ENCODE data around the gene MTAP.

The MTAP gene

DNA sequence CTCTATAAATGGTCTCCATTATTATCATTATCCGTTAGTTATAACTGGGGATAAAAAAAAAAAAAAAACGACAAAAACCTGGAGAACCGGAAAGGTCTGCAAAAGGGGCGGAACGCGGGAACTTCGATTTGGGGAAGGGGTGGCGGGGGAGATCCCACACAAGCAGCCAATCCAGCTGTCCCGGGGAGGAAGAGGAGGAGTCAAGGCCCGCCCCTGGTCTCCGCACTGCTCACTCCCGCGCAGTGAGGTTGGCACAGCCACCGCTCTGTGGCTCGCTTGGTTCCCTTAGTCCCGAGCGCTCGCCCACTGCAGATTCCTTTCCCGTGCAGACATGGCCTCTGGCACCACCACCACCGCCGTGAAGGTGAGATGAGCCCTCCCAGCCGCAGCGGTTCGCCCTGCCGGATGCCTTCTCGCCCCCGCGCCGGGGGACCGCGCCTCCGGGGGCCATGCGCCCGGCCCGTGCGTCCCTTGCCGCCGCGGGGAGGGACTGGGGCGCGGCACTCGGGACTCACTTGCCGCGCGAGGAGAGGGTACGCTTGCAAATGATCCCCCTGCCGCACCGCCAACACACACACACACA, at the start of gene MTAP:
MTAP (plus strand) TSS at position 219 of the 583 bp plus-strand sequence; CDS start at position 332, 113 bp downstream.
- DNase-seq (ENCODE audit: low spot score): peak; percentile 96

DNA sequence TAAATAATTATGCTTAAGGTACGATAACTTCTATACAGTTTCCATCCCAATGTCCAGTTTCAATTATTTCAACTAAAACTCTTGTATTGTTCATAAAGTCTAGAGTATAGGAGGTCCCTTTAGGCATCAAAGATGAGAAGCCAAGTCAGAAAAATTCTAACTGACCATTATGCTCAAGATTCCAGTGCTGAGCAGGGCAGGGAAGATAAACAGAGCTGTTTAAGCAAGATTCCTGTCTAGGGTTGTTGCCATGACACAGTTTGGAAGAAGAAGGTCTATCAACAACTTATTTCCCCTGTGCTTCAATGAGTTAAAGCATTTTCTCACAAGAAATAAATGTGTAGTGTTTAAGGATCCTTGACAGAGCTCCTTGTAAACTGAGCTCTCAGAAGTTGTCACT, 48.9 kb upstream of the MTAP start:
- DNase-seq (ENCODE audit: low spot score): no peak

DNA sequence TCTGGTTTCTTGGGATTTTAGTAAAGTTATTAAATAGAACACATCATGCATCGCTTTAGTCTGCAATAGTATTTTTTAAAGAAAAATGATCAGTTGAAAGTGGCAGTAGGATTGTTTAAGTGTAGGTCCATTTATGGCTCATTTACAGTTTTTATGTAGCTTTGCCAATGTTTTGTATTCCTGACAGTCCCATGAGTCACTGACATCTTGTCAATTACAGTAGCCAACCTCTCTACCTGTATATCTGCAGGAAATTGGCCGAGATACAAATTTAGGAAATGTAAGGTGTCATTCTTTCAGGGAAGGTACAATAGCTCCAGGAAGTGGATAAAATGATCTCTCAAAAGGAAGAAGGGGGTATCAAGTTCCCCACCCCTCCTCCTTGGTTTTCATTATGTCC, 47.7 kb upstream of the MTAP start:
- no peak for DNase-seq (ENCODE audit: low spot score)

DNA sequence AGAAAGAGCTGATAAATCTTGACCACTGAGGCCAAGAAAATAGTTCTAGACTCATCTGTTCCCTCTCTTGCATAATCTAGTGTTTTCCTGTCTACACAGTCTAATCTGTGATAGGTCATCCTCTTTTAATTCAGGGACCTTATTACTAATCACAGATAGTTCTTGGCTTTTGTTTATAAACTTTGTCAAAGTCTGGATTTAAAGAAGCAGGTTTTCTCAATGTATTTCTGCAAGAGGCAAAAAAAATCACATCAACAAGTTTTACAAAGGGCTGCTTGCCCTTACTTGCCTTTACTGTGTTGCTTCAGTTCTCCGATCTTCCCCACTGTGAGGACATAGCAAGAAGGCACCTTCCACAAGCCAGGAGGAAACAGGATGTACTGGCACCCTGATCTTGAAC, 43.9 kb upstream of the MTAP start:
- DNase-seq (ENCODE audit: low spot score): no peak

DNA sequence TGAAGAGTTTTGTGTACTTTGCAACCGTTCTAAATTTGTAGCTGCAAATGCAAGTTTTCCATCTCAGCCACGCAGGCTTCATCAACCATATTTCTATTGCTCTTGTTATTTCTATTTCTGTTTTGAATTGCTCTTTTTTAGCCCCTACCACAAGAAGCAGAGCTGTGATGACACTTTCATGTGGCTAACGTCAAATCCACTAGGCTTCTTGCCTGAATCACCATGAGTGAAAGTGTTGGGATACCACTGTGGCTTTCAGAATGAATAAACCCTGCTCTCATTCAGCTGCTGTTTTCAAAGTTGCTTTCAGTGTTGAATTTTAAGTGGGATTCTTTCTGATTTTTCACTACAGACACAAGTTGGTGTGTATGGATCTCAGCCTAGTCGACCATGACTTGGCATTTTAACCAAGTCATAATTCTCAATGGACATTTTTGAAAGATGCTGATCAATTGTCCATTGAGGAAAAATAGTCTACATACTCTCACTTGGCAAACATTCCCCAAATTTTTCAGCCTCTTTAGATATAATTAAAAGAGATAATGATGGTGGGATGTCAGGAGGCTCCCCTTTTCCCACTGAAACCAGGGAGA, 41.0 kb upstream of the MTAP start:
- no peak for DNase-seq (ENCODE audit: low spot score)

DNA sequence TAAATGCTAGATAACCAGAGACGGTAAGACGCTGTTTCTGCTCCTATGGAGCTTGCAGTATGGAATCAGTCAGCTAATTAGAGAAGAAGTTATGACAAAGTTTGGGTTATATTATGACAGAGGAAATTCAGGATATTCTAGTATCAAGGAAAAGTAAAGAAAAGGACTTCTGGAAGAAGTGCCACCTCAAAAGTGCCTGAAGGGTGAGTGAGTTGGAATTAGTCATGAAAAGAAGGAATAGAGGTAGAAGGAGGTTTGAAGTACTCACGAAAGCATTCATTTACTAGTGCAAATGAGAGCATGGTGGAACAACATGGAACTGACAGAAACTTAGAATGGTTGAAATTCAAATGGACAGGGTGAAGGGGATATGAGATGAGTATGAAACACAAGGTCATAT, 40.4 kb upstream of the MTAP start:
- no peak for DNase-seq (ENCODE audit: low spot score)

DNA sequence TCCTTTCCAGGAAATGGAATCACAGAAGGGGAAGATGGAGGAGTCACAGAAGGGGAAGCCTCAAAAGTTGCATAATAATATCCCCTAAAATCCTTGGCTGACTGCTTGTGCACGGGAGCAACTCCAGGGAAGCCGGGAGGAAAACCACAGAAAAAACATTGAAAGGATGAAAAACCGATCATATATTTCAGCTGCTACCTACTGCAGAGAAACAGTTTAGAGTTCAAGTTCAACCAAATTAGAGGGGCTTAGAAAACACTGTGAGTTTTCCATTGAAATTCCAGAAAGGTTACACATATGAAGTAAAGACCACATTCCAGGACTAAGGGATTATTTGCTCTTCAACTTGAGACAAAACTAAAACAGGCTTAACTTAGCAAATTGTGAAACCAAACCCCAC, 37.6 kb upstream of the MTAP start:
- DNase-seq (ENCODE audit: low spot score): peak; percentile 8

DNA sequence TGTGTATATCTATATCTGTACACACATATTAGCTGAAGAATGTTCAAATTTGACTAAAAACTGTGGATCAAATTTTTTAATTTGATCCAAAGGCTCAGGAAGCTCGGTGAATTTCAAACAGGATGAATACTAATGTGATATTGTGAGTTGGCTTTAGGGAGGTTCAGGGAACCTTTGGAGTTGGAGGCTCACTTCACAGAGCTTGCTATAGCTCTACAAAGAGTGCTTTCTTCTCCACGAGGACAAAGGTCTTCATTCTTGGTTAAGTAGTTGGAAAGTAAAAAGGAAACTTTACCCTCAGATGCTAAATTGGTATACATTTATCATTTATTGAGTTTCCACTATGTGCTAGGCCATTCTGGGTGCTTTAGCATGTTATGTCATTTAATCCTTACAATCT, 36.3 kb upstream of the MTAP start:
- DNase-seq (ENCODE audit: low spot score): no peak

DNA sequence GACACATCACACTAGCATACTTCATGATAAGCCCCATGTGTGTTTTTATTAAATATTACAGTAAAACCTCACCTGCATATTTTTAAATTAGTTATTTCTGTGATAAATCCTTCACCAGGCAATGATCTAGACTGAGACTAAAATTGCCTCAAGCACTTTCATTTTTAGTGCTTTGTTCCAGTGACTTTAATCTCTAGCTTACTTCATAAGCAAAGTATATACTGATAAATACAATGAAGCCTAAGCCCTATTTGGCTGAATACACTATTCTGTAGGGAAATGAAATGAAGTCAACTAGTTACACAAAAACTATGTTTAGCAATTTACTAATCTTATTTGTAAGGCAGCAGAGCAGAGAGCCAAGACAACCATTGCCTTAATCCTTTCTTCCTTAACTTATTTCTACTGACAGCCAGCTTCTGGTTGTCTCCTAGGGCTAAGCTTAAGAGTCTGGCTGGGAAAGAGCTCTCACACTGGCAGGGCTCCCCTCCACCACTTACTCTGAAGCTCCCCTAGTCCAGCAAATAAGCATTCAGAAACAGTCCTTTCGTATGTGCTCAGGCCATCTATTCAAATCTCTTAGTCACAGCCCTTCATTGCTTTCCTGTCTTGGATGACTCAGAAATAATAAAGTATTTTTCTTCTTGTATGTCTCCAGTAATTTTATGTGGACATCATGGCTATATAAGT, 31.4 kb upstream of the MTAP start:
- peak; percentile 54 for DNase-seq (ENCODE audit: low spot score)

DNA sequence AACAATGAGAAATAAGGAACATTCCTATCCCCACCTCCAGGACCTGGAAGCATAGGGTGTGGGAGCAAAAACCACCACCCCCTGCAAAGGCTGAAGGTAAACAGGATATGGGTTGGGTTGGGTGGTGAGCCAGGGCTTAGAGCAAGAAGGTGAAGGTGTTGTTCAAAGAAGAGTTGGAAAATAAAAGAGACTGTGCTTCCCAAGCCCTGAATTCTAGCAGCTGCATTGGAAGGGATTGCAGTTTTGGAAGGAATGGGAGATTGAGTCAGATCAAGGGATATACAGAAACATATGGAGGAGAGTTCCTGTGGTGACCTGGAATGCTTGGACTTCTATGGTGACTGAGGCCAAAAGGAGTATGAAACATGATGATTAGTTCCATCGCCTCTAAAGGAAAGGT, 24.7 kb upstream of the MTAP start:
- peak; percentile 69 for DNase-seq (ENCODE audit: low spot score)

DNA sequence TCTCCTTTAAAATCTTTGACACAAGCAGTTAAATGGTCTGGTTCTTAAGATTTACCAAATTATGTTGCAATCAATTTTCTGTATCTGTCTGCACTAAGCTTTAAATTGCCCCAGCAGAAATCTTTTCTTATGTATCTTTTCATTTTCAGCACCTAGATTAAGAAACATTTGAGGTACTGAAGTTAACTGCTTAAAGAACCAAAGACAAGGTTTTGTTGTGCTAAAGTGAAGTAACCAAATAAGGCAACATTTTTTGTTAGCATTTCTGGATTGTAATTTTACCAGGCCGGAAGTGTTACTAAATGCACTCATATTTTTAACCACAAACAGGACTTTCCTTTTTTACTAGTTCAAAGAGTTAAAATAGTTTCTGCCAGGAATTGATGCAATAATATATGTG, 24.1 kb upstream of the MTAP start:
- peak; percentile 25 for DNase-seq (ENCODE audit: low spot score)

DNA sequence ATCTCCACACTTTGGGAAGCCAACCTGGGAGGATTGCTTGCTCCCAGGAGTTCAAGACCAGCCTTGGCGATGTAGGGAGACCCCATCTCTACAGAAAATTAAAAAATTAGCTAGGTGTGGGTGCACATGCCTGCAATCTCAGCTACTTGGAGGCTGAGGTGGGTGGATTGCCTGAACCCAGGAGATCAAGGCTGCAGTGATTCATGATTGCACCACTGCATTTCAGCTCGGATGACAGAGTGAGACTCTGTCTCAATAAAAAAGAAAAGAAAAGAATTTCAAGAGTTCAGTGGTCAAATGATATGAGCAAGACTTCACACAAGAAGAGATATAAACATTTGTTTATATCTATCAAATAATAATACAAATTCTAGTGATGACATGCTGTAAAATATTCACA, 23.0 kb upstream of the MTAP start:
- no peak for DNase-seq (ENCODE audit: low spot score)

DNA sequence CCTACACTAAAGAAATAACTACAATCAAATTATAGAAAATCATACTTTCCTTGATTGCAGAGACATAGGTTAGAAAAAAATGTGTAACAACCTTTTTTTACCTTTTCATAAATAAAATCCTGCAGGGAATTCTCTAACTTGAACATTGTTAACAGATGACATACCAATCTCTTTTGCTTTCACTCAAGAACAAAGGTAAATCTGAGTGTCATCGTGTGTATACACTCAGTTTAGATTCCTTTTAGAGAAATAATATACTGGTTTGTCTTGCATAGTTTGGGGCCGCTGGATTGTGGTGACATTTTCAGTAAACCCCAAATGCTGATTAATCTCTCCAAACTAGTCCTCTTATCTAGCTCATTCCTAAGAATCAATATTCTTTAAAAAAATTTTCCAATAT, 20.8 kb upstream of the MTAP start:
- DNase-seq (ENCODE audit: low spot score): no peak

DNA sequence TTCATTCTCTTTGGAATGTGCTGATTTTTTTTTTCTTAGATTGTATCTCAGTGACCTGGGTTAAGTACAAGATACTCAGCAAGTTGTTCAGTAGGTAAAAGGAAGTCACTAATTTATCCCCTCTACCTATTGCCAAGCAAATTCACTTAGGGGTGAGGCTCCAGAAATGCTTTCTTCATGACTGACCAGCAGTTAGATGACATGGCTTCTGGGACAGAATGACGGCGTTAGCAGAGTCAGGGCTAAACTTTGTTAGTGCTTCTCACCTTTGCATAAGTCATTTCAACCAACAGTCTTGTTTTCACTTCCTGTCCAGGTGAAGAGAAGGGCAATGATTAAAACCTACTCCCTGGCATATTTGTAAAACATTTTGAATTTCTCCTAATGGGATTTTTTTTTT, 20.2 kb upstream of the MTAP start:
- no peak for DNase-seq (ENCODE audit: low spot score)

GRCh38 chr9:21788752-21789151, 13.7 kb upstream of the MTAP start:
- no peak for DNase-seq (ENCODE audit: low spot score)

DNA sequence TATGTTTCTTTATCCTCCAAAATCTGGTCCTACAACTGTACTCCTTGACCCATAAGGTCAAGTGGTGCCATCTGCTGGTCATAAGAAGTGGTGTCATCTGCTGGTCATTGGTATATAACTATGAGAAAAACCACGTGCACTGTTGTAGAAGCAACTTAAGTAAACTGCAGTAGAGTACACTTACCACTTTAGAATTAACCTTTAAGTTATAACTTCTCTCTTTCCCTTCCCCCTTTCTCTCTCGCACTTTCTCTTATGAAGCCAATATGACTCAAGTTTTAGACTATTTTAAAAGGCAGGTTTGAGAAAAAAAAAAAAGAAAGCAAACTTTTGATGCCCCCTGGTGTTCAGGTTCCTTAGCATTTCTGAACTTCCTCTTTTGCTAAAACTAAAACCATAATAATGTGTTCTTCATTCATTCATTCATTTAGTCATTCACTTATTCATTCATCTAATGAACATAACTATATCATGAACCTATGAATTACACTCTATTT, 12.8 kb upstream of the MTAP start:
- DNase-seq (ENCODE audit: low spot score): peak; percentile 68

DNA sequence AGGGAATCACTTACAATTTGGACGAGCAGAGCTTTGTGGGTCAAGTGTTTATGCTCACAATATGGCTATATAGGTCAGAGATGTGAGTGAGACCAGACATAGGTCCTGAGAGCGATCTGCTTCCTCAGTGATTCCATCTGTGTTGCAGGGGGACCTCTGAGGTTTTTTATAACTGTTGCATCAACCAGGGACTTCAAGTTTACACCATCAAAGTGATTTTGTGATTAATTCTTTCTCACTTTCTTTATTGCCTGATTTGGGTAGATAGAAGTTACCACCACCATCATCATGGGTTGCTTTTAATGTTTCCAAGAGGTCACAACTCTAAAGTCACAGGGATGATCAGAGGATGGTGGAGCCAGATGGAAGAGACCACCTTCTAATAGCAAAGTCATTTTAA, 7.0 kb upstream of the MTAP start:
- DNase-seq (ENCODE audit: low spot score): no peak

- DNase-seq (ENCODE audit: low spot score): no peak
Measured at GRCh38 chr9:21796768-21797167, 5.7 kb upstream of the MTAP start.

GRCh38 chr9:21800931-21801682, 1.3 kb upstream of the MTAP start:
- DNase-seq (ENCODE audit: low spot score): no peak

GRCh38 chr9:21801683-21802417, 586 bp upstream of the MTAP start:
- DNase-seq (ENCODE audit: low spot score): peak; percentile 84

GRCh38 chr9:21803649-21804048, 1.2 kb downstream of the MTAP start:
- DNase-seq (ENCODE audit: low spot score): no peak

DNA sequence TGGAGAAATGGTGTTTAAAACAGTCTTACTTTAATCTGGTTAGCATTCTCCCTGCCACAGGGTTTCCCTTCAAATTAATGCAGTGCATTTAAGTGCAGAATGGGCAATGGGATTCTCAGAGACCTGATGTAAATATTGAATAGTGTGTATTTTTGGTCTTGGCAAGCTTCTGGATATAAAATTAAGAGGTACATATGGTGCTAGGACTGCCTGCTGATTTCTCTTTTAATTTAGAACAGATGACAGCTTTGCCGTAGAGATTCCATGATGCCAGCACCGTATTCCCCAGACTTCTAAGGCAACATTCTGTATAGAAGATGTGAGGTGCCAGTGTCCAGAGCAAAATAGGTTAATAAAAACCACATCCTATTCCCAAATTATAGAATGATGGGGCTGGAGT, 1.9 kb downstream of the MTAP start:
- no peak for DNase-seq (ENCODE audit: low spot score)

All from GM03348 (cell line).